Measurements from ENCODE around the gene RFT1. TPM values are rescaled to one million over a fixed set of nuclear protein-coding genes. Genes with fewer than 3 reads are reported as not detected.
A peak's percentile ranks its signal among the peaks of the same experiment; 100 is the strongest.

RFT1 gene
- total and polyA plus RNA-seq, 2 donors (not counting 3 experiments of a cell fraction or from before 2014, with no cell fraction given), result 29.8 to 39.9 TPM

DNA sequence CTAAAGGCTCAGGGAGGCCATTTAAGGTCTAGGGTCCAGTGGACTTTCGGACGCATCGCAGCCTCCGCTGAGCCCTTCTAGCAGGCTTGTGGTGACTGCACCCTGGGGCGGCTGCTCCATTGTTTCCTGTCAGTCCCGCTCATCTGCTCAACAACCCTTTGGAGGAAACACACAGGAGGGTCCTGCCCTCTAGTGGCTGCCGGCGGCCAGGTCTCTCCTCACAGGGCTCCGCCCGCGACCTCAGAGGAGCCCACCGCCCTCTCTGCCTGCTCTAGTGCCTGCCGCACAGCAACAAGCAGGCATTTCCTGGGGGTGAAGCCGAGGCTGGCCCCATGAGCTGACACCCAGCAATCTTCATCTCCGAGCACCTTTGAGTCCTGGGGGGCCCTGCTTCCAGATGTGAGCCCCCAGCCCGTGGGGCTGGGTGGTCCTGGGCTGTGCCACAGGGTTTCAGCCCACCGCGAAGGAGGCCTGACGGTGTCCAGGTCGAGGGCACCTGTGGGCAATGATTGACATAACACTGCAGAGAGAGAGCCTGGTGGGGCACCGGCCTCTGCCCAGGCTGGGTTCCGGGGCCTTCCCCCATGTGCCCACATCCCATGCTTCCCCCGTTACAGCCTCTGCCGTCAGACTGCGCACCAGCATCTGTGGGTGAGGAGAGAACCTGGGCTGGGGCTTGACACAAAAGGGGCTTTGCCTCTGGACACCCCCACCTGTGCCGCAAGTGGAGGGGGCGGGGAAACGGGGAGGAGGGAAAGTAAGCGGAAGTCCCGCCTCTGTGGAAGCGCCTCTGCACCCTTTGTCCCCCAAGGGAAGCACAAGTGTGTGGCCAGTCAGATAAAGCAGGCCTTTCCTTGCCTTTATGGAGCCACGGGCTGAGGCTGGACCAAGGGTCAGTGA, 57.3 kb downstream of the RFT1 start:
- POLR2A ChIA-PET, result no interaction called here
- DNase-seq (ENCODE audit: low read depth, low spot score), result peak; percentile 73
- peak overlapping the region; percentile 10 for H3K27ac ChIP-seq (ENCODE audit: insufficient read depth, low read depth, low read length)
- H3K4me1 ChIP-seq (ENCODE audit: control insufficient read depth, extremely low read depth, insufficient read depth, low read length), result peaks cover 8% of the 10 kb centered on the region
- H3K9ac ChIP-seq (replicated peaks; ENCODE audit: extremely low read depth, insufficient read depth, low read length), result peak overlapping the region; percentile 32
- no peaks in the 10 kb centered on the region for H3K36me3 ChIP-seq (ENCODE audit: control insufficient read depth in 2 of 2, extremely low read depth in 1 of 2, insufficient read depth in 2 of 2, low read length in 2 of 2)
- H3K9me1 ChIP-seq (replicated peaks; ENCODE audit: control insufficient read depth, extremely low read depth, insufficient read depth, low read length), result no peaks in the 10 kb centered on the region
- intact Hi-C loops (cut with micrococcal nuclease) (loop anchor here (1.0 to 2.0 kb wide), 3 partner anchors 138 to 331 kb away; no protein-coding TSS in a partner anchor), dilution Hi-C loops (cut with MboI; ENCODE audit: extremely low pct_ligation_motif_present, low sequenced_read_pairs) (no loop called here)
- no TSS peak for BruUV-seq (replicated peaks)
- H3K79me2 ChIP-seq (ENCODE audit: control insufficient read depth, insufficient read depth, low read length), result no peaks in the 10 kb centered on the region
- no peaks in the 10 kb centered on the region for H3K9me3 ChIP-seq (replicated peaks; ENCODE audit: control insufficient read depth, insufficient read depth, low read length)
- CTCF ChIA-PET, result interaction anchor here (0.8 to 1.4 kb wide), 3 partner anchors 12 to 221 kb away, joined by 3 read pairs; no protein-coding TSS in a partner anchor
- peak overlapping the region; percentile 84 for H3K4me2 ChIP-seq (ENCODE audit: insufficient read depth, low read length)
- peak; percentile 86 for FAIRE-seq
- TF ChIP-seq CTCF (IDR thresholded peaks at IDR 0.05; ENCODE audit: extremely low read depth in 1 of 2, insufficient read depth in 1 of 2, low read depth in 1 of 2, low read length in 2 of 2), result peak; percentile 98
- no peak for TF ChIP-seq MYC (IDR thresholded peaks at IDR 0.05; ENCODE audit: low read depth, low read length)
- peak overlapping the region; percentile 19 to 61 (median 38) for H3K4me3 ChIP-seq (replicated peaks in 1 of 3; ENCODE audit: insufficient read depth in 1 of 3, low read depth in 1 of 3, low read length in 3 of 3)
- H3K27me3 ChIP-seq (ENCODE audit: control insufficient read depth in 2 of 2, insufficient read depth in 2 of 2, low read length in 2 of 2), result peaks cover 0 to 2% of the 10 kb centered on the region in 2 experiments
- H4K20me1 ChIP-seq (replicated peaks; ENCODE audit: control insufficient read depth, extremely low read depth, insufficient read depth, low read length), result no peaks in the 10 kb centered on the region
- H2AFZ ChIP-seq (ENCODE audit: low read depth, low read length), result peak overlapping the region; percentile 95

- no peak for TF ChIP-seq FOS (IDR thresholded peaks at IDR 0.05; ENCODE audit: borderline replicate concordance, insufficient read depth, low read length)
- TF ChIP-seq POLR2A (IDR thresholded peaks at IDR 0.05; ENCODE audit: low read depth, low read length), result no peak
- TF ChIP-seq, protein P1, sequence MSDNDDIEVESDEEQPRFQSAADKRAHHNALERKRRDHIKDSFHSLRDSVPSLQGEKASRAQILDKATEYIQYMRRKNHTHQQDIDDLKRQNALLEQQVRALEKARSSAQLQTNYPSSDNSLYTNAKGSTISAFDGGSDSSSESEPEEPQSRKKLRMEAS (IDR thresholded peaks at IDR 0.05; ENCODE audit: insufficient read depth, insufficient read length), result no peak
- no peak for TF ChIP-seq POLR2AphosphoS5 (IDR thresholded peaks at IDR 0.05; ENCODE audit: insufficient read depth, low read depth, low read length)
- no peak for TF ChIP-seq GATA2 (IDR thresholded peaks at IDR 0.05; ENCODE audit: insufficient read depth, insufficient read length, low read depth, low read length)
- TF ChIP-seq JUN (IDR thresholded peaks at IDR 0.05; ENCODE audit: borderline replicate concordance, insufficient read depth, insufficient read length, low read depth), result no peak
- Histone ChIP-seq H3K27me3 (ENCODE audit: control insufficient read depth in 2 of 2, insufficient read depth in 2 of 2, low read length in 2 of 2) (peaks cover 0 to 2% of the 10 kb centered on the region in 2 experiments), H2AFZ (ENCODE audit: low read depth, low read length) (peak overlapping the region; percentile 95), H3K4me3 (replicated peaks in 1 of 3; ENCODE audit: insufficient read depth in 1 of 3, low read depth in 1 of 3, low read length in 3 of 3) (no peak overlapping the region), H3K9me3 (replicated peaks; ENCODE audit: control insufficient read depth, insufficient read depth, low read length) (no peaks in the 10 kb centered on the region), H3K4me1 (ENCODE audit: control insufficient read depth, extremely low read depth, insufficient read depth, low read length) (peaks cover 8% of the 10 kb centered on the region), H3K4me2 (ENCODE audit: insufficient read depth, low read length) (peak overlapping the region; percentile 84), H3K79me2 (ENCODE audit: control insufficient read depth, insufficient read depth, low read length) (no peaks in the 10 kb centered on the region), H3K9me1 (replicated peaks; ENCODE audit: control insufficient read depth, extremely low read depth, insufficient read depth, low read length) (no peaks in the 10 kb centered on the region), H3K36me3 (ENCODE audit: control insufficient read depth in 2 of 2, extremely low read depth in 1 of 2, insufficient read depth in 2 of 2, low read length in 2 of 2) (no peaks in the 10 kb centered on the region), H4K20me1 (replicated peaks; ENCODE audit: control insufficient read depth, extremely low read depth, insufficient read depth, low read length) (no peaks in the 10 kb centered on the region), H3K27ac (ENCODE audit: insufficient read depth, low read depth, low read length) (no peak overlapping the region), H3K9ac (replicated peaks; ENCODE audit: extremely low read depth, insufficient read depth, low read length) (no peak overlapping the region)
- dilution Hi-C loops (cut with MboI; ENCODE audit: extremely low pct_ligation_motif_present, low sequenced_read_pairs) (no loop called here), intact Hi-C loops (cut with micrococcal nuclease) (loop anchor here (1.0 to 2.0 kb wide), 3 partner anchors 137 to 330 kb away; no protein-coding TSS in a partner anchor)
- ChIA-PET POLR2A (no interaction called here), CTCF (interaction anchor here (0.7 to 2.0 kb wide), 3 partner anchors 137 to 330 kb away, joined by 3 to 4 read pairs (median 3); no protein-coding TSS in a partner anchor)
- FAIRE-seq (no peak), DNase-seq (ENCODE audit: low read depth, low spot score) (no peak)
- no TSS peak for BruUV-seq (replicated peaks)
Observed at GRCh38 chr3:53071882-53072431, 58.3 kb downstream of the RFT1 start.
